H1 (cell line): ENCODE results near the gene LIPC. TPM values are rescaled to one million over a fixed set of nuclear protein-coding genes. Genes with fewer than 3 reads are reported as not detected.

Experiments used
- CTCF ChIA-PET: fragments of 300-600 bp; sonication (Branson Sonifier 250); formaldehyde crosslinking; loops from one replicate; lab custom pipeline; 2021; ENCODE audit not compliant: partially characterized antibody; lab: Charles Lee
- POLR2A ChIA-PET: fragments of 300-600 bp; sonication (Branson Sonifier 250); formaldehyde crosslinking; loops from one replicate; lab custom pipeline; 2021; ENCODE audit warnings: inconsistent platforms; ENCODE audit not compliant: partially characterized antibody; lab: Charles Lee
- DNase-seq, 2 experiments: peaks; one replicate each; pipeline versions ENCODE4 v3.0.0 to v3.0.0-alpha.2; 2010 to 2022; ENCODE audit warnings: low spot score in 2 of 2, low read depth in 1 of 2, mixed read lengths in 1 of 2
- FAIRE-seq: peaks from 2 replicates; lab custom pipeline; 2011; peaks lifted over from hg19 to GRCh38; lab: Jason Lieb, UNC
- H2AFZ ChIP-seq: 2 replicates; pipeline ENCODE4 v1.8.1; 2012; ENCODE audit warnings: low read length, inconsistent platforms
- H2AK5ac ChIP-seq: 2 replicates; pipeline ENCODE4 v1.6.1; 2013; ENCODE audit warnings: low read depth, low read length
- H2BK120ac ChIP-seq: replicated peaks from 2 replicates; pipeline ENCODE3; 2013; ENCODE audit warnings: low read depth, low read length, inconsistent platforms
- H2BK12ac ChIP-seq: 2 replicates; pipeline ENCODE4 v1.6.1; 2013; ENCODE audit warnings: low read depth, low read length
- H2BK15ac ChIP-seq: 2 replicates; pipeline ENCODE4 v1.6.1; 2013; ENCODE audit warnings: low read length
- H2BK20ac ChIP-seq: 2 replicates; pipeline ENCODE4 v1.6.1; 2013; ENCODE audit warnings: low read length
- H2BK5ac ChIP-seq: 2 replicates; pipeline ENCODE4 v1.6.1; 2013; ENCODE audit warnings: low read depth, low read length
- H3K14ac ChIP-seq: 2 replicates; pipeline ENCODE4 v1.6.1; 2013; ENCODE audit warnings: inconsistent platforms; ENCODE audit not compliant: insufficient read length
- H3K18ac ChIP-seq: 2 replicates; pipeline ENCODE4 v1.6.1; 2013; ENCODE audit warnings: low read length; ENCODE audit errors: extremely low read depth
- H3K23ac ChIP-seq: 2 replicates; pipeline ENCODE4 v1.6.1; 2013; ENCODE audit warnings: inconsistent platforms; ENCODE audit not compliant: insufficient read length
- H3K23me2 ChIP-seq: 2 replicates; pipeline ENCODE4 v1.6.1; 2013; ENCODE audit warnings: low read depth, low read length
- H3K27ac ChIP-seq: 2 replicates; pipeline ENCODE4 v1.6.1; 2011; ENCODE audit warnings: low read depth, low read length, inconsistent platforms
- H3K27me3 ChIP-seq, 4 experiments: replicated peaks in 1 of 4; 1 replicate in 1 of 4; 2 replicates in 3 of 4; pipeline versions ENCODE4 v1.6.1 to v1.8.1; 2011 to 2013; ENCODE audit warnings: low read length in 3 of 4, mild to moderate bottlenecking in 3 of 4, inconsistent platforms in 2 of 4, mixed read lengths in 2 of 4, moderate library complexity in 1 of 4; ENCODE audit not compliant: control insufficient read depth in 3 of 4, insufficient read depth in 3 of 4; ENCODE audit errors: extremely low read depth in 1 of 4
- H3K36me3 ChIP-seq, 4 experiments: 2 replicates each; pipeline versions ENCODE4 v1.6.1 to v1.8.1; 2011 to 2013; ENCODE audit warnings: mild to moderate bottlenecking in 4 of 4, low read length in 3 of 4, moderate library complexity in 2 of 4, control low read depth in 1 of 4, inconsistent platforms in 1 of 4; ENCODE audit not compliant: insufficient read depth in 4 of 4, control insufficient read depth in 2 of 4
- H3K4ac ChIP-seq: replicated peaks from 2 replicates; pipeline ENCODE3; 2013; ENCODE audit warnings: low read length, low read depth, mixed read lengths, inconsistent platforms; ENCODE audit not compliant: insufficient read length
- H3K4me1 ChIP-seq, 4 experiments: replicated peaks in 1 of 4; 1 replicate in 1 of 4; 2 replicates in 3 of 4; pipeline versions ENCODE4 v1.6.1 to v1.8.1; 2011 to 2013; ENCODE audit warnings: low read length in 3 of 4, inconsistent platforms in 2 of 4, mixed read lengths in 1 of 4; ENCODE audit not compliant: insufficient read depth in 4 of 4, control insufficient read depth in 3 of 4
- H3K4me2 ChIP-seq, 2 experiments: 2 replicates each; pipeline versions ENCODE4 v1.6.1 to v1.8.1; 2011 to 2013; ENCODE audit warnings: low read depth in 2 of 2, low read length in 2 of 2, control low read depth in 1 of 2, inconsistent platforms in 1 of 2, mild to moderate bottlenecking in 1 of 2; ENCODE audit not compliant: insufficient read depth in 1 of 2
- H3K4me3 ChIP-seq, 4 experiments: fragments of 200-600, 300-600 bp in 1 of 4; sonication (generic), shearing (Covaris generic), sonication (Bioruptor Twin) in 1 of 4; 2 replicates each; pipeline versions ENCODE4 v1.5.1 to v1.8.1; 2011 to 2016; ENCODE audit warnings: low read length in 4 of 4, low read depth in 3 of 4, control low read depth in 2 of 4, inconsistent platforms in 2 of 4, mild to moderate bottlenecking in 2 of 4, mixed read lengths in 1 of 4, moderate library complexity in 1 of 4; ENCODE audit not compliant: insufficient read depth in 2 of 4; ENCODE audit errors: extremely low read depth in 1 of 4
- H3K56ac ChIP-seq: replicated peaks from 2 replicates; pipeline ENCODE3; 2013; ENCODE audit warnings: low read depth, mild to moderate bottlenecking, mixed read lengths, low read length, inconsistent platforms; ENCODE audit not compliant: insufficient read length
- H3K79me1 ChIP-seq: 2 replicates; pipeline ENCODE4 v1.6.1; 2013; ENCODE audit warnings: low read depth, low read length, control low read depth
- H3K79me2 ChIP-seq, 2 experiments: 2 replicates each; pipeline versions ENCODE4 v1.6.1 to v1.8.1; 2012 to 2013; ENCODE audit warnings: low read length in 2 of 2, mild to moderate bottlenecking in 2 of 2, inconsistent platforms in 1 of 2; ENCODE audit not compliant: insufficient read depth in 2 of 2, control insufficient read depth in 1 of 2
- H3K9ac ChIP-seq, 4 experiments: replicated peaks in 1 of 4; 1 replicate in 1 of 4; 2 replicates in 3 of 4; pipeline versions ENCODE4 v1.6.1 to v1.8.1; 2011 to 2013; ENCODE audit warnings: low read depth in 3 of 4, low read length in 3 of 4, control low read depth in 2 of 4, mild to moderate bottlenecking in 2 of 4, moderate library complexity in 2 of 4, inconsistent platforms in 1 of 4; ENCODE audit errors: extremely low read depth in 1 of 4
- H3K9me3 ChIP-seq, 2 experiments: 2 replicates each; pipeline versions ENCODE4 v1.6.1 to v1.8.1; 2012 to 2013; ENCODE audit warnings: mild to moderate bottlenecking in 2 of 2, moderate library complexity in 2 of 2, control low read depth in 1 of 2, inconsistent platforms in 1 of 2, low read depth in 1 of 2, low read length in 1 of 2, mixed read lengths in 1 of 2; ENCODE audit not compliant: insufficient read depth in 2 of 2
- H4K20me1 ChIP-seq, 2 experiments: replicated peaks in 1 of 2; 2 replicates each; pipeline versions ENCODE3 to v1.8.1; 2011 to 2013; ENCODE audit warnings: inconsistent platforms in 2 of 2, low read length in 2 of 2, mild to moderate bottlenecking in 1 of 2; ENCODE audit not compliant: insufficient read depth in 2 of 2, control insufficient read depth in 1 of 2
- H4K5ac ChIP-seq: 2 replicates; pipeline ENCODE4 v1.6.1; 2013; ENCODE audit warnings: low read length, low read depth, mixed read lengths, inconsistent platforms; ENCODE audit not compliant: insufficient read length
- H4K8ac ChIP-seq: 2 replicates; pipeline ENCODE4 v1.8.0; 2013; ENCODE audit warnings: mild to moderate bottlenecking, moderate library complexity, low read length, inconsistent platforms; ENCODE audit not compliant: insufficient read depth; ENCODE audit errors: extremely low read depth
- H4K91ac ChIP-seq: replicated peaks from 2 replicates; pipeline ENCODE3; 2013; ENCODE audit warnings: low read length, mixed read lengths, inconsistent platforms; ENCODE audit not compliant: insufficient read length
- TEAD4 ChIP-seq: IDR thresholded peaks from 2 replicates; pipeline ENCODE4 v1.6.1; 2012; ENCODE audit warnings: low read depth, low read length, inconsistent platforms, mixed read lengths
- WGBS, 2 experiments: shearing (Covaris generic) in 1 of 2; methylation state at CpG; one replicate each; pipeline versions ENCODE4 v1.1.6 to v1.1.7; 2013 to 2015; ENCODE audit warnings: low lambda C conversion rate in 2 of 2, mixed read lengths in 2 of 2, inconsistent platforms in 1 of 2, low coverage in 1 of 2, missing lambda C conversion rate in 1 of 2; ENCODE audit not compliant: insufficient replicate concordance in 2 of 2, insufficient coverage in 1 of 2, insufficient read length in 1 of 2; ENCODE audit errors: extremely low coverage in 1 of 2, missing lambda C conversion rate in 1 of 2; 5-methylcytosine and 5-hydroxymethylcytosine counted together
- polyA plus RNA-seq, 7 experiments: library from polyadenylated mRNA; depleted of rRNA in 3 of 7; stranded (reverse) in 5 of 7; unstranded in 2 of 7; fragments of >200 nt in 5 of 7; fragments of 200-250 nt in 2 of 7; gene quantifications; 1 replicate in 5 of 7; 2 replicates in 1 of 7; 4 replicates in 1 of 7; pipeline versions ENCODE4 v1.2.1 to v1.2.3, GENCODE V29; 2011 to 2013; ENCODE audit warnings: missing spikeins in 2 of 7, mixed read lengths in 2 of 7
- total RNA-seq: library from RNA; stranded (reverse); fragmentation: NEBNext Ultra II Directional; extraction: Animal tissue kit (Norgen Biotek cat#: 25700); gene quantifications from 2 replicates; pipeline ENCODE4 v1.2.1, GENCODE V29; 2021

Gene LIPC
- total and polyA plus RNA-seq, 2 of the 8 experiments (the other 6 are each of a cell fraction or from before 2014, with no cell fraction given): not detected

DNA sequence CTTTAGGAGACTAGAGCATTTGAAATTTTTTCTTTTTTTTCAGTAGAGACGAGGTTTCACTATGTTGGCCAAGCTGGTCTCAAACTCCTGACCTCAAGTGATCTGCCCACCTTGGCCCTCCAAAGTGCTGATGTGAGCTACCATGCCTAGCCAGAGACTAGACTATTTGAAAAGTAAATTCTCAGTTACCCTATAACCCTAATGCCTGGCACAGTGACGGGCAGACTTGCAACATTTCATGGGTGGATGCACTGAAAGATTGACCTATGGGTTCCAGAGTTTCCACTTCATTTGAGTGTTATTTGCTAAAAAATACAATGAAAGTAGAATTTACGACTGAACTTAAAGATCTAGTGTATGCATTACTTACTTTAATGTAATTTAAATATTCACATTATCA lies 45.7 kb upstream of the LIPC start:
- no peak overlapping the region for H2BK5ac ChIP-seq
- ChIA-PET CTCF (interaction anchor here (0.5 kb wide), 1 partner anchor 203 kb away, joined by 4 read pairs; no protein-coding TSS in a partner anchor), POLR2A (no interaction called here)
- H3K4me1 ChIP-seq: peaks cover 0 to 5% (median 2%) of the 10 kb centered on the region in 4 experiments; a peak in 4 of 7 replicates
- H2BK20ac ChIP-seq: no peak overlapping the region
- H3K4me2 ChIP-seq: no peak overlapping the region
- no peak for FAIRE-seq
- H3K27me3 ChIP-seq: no peaks in the 10 kb centered on the region
- no peaks in the 10 kb centered on the region for H3K23me2 ChIP-seq
- H3K27ac ChIP-seq: no peak overlapping the region
- no peak overlapping the region for H4K5ac ChIP-seq
- no peak overlapping the region for H3K4me3 ChIP-seq
- no peaks in the 10 kb centered on the region for H3K9me3 ChIP-seq
- no peaks in the 10 kb centered on the region for H3K36me3 ChIP-seq
- H3K18ac ChIP-seq: no peak overlapping the region
- TF ChIP-seq TEAD4: no peak
- DNase-seq: no peak
- no peak overlapping the region for H3K14ac ChIP-seq
- no peak overlapping the region for H2BK120ac ChIP-seq
- H4K20me1 ChIP-seq: no peaks in the 10 kb centered on the region
- H2BK12ac ChIP-seq: no peak overlapping the region
- H2AFZ ChIP-seq: no peak overlapping the region
- no peak overlapping the region for H4K91ac ChIP-seq
- no peak overlapping the region for H3K23ac ChIP-seq
- no peaks in the 10 kb centered on the region for H3K79me1 ChIP-seq
- no peak overlapping the region for H4K8ac ChIP-seq
- no peak overlapping the region for H2AK5ac ChIP-seq
- H2BK15ac ChIP-seq: no peak overlapping the region
- no peak overlapping the region for H3K9ac ChIP-seq
- WGBS, 2 experiments: 84% methylated on average over 3 of the region's 3 CpGs; no CpG with 5 or more reads in 1 of the 2 experiments
- no peak overlapping the region for H3K4ac ChIP-seq
- H3K56ac ChIP-seq: no peak overlapping the region
- no peaks in the 10 kb centered on the region for H3K79me2 ChIP-seq
